Measurements from ENCODE around the gene P2RX5. TPM values are rescaled to one million over a fixed set of nuclear protein-coding genes. Genes with fewer than 3 reads are reported as not detected.

The P2RX5 gene
- total RNA-seq, 1 donor from 2014 or later, result 0.29 TPM

- no peak for DNase-seq (ENCODE audit: low spot score)
Measured at GRCh38 chr17:3626831-3627768, 68.9 kb downstream of the P2RX5 start.

Other genes with a start within 250 kb of the P2RX5 start
- gene SPATA22, start 224.3 kb downstream of the P2RX5 start, total RNA-seq, result not detected
- gene ASPA, start 220.2 kb downstream of the P2RX5 start, total RNA-seq, result 10.1 TPM
- 1.2 TPM for gene TRPV3, start 138.3 kb downstream of the P2RX5 start, total RNA-seq
- 6.7 TPM for gene TRPV1, start 86.7 kb downstream of the P2RX5 start, total RNA-seq
- 17.7 TPM for gene SHPK, start 59.9 kb downstream of the P2RX5 start, total RNA-seq
- 21.6 TPM for gene CTNS, start 59.4 kb downstream of the P2RX5 start, total RNA-seq
- gene TAX1BP3, start 27.6 kb downstream of the P2RX5 start, total RNA-seq, result 96.6 TPM
- gene EMC6, start 27.3 kb downstream of the P2RX5 start, total RNA-seq, result 34.7 TPM
- gene HASPIN, start 27.7 kb upstream of the P2RX5 start, total RNA-seq, result 0.16 TPM
- 19.8 TPM for gene ITGAE, start 105.0 kb upstream of the P2RX5 start, total RNA-seq
- gene NCBP3, start 150.1 kb upstream of the P2RX5 start, total RNA-seq, result 27.5 TPM
- gene CAMKK1, start 196.9 kb upstream of the P2RX5 start, total RNA-seq, result 4.9 TPM
- 2.3 TPM for gene P2RX1, start 220.3 kb upstream of the P2RX5 start, total RNA-seq